Loucy (cell line): ENCODE measurements around the gene ARHGAP31.

ENCODE experiments used
- H2AFZ ChIP-seq: fragments of 200-600 bp; sonication (generic); 2 replicates; pipeline ENCODE4 v1.6.0; 2016; ENCODE audit warnings: antibody characterized with exemption, mild to moderate bottlenecking, low read length, moderate library complexity
- H3F3A ChIP-seq: fragments of 200-600 bp; 2 replicates; pipeline ENCODE4 v1.6.0; 2016; ENCODE audit warnings: antibody characterized with exemption, low read depth, mild to moderate bottlenecking
- H3K27me3 ChIP-seq: fragments of 200-600 bp; sonication (generic); 2 replicates; pipeline ENCODE4 v1.6.1; 2014; ENCODE audit warnings: low read length, mild to moderate bottlenecking; ENCODE audit not compliant: insufficient read depth, poor library complexity, severe bottlenecking
- H3K36me3 ChIP-seq: fragments of 200-600 bp; sonication (generic); 2 replicates; pipeline ENCODE4 v1.6.1; 2016; ENCODE audit warnings: low read length; ENCODE audit not compliant: insufficient read depth
- H3K4me1 ChIP-seq: fragments of 200-600 bp; sonication (generic); 2 replicates; pipeline ENCODE4 v1.5.1; 2014; ENCODE audit warnings: low read length, mild to moderate bottlenecking; ENCODE audit not compliant: insufficient read depth, poor library complexity, severe bottlenecking
- H3K4me2 ChIP-seq: fragments of 200-600 bp; sonication (generic); 2 replicates; pipeline ENCODE4 v1.6.0; 2014; ENCODE audit warnings: antibody characterized with exemption, low read length, low read depth, mild to moderate bottlenecking; ENCODE audit not compliant: poor library complexity, severe bottlenecking
- H3K4me3 ChIP-seq: fragments of 200-600 bp; sonication (generic); 2 replicates; pipeline ENCODE4 v1.5.1; 2014; ENCODE audit warnings: low read length, mild to moderate bottlenecking, mixed read lengths; ENCODE audit not compliant: poor library complexity, severe bottlenecking
- H3K79me2 ChIP-seq: fragments of 200-600 bp; sonication (generic); 2 replicates; pipeline ENCODE4 v1.6.1; 2014; ENCODE audit warnings: low read length; ENCODE audit not compliant: insufficient read depth
- H3K9ac ChIP-seq: fragments of 200-600 bp; sonication (generic); 2 replicates; pipeline ENCODE4 v1.6.0; 2014; ENCODE audit warnings: mild to moderate bottlenecking, low read depth, low read length, moderate library complexity; ENCODE audit not compliant: poor library complexity, severe bottlenecking
- H3K9me2 ChIP-seq: fragments of 200-600 bp; sonication (generic); replicated peaks from 2 replicates; pipeline ENCODE4 v1.6.1; 2016; ENCODE audit warnings: low read depth, low read length, mixed read lengths
- H3K9me3 ChIP-seq: fragments of 200-600 bp; sonication (generic); 2 replicates; pipeline ENCODE4 v1.6.1; 2014; ENCODE audit warnings: mild to moderate bottlenecking, antibody characterized with exemption, low read length, low read depth; ENCODE audit not compliant: insufficient read depth
- H4K20me1 ChIP-seq: fragments of 200-600 bp; sonication (generic); 2 replicates; pipeline ENCODE4 v1.6.0; 2014; ENCODE audit warnings: antibody characterized with exemption, low read length, mild to moderate bottlenecking; ENCODE audit not compliant: insufficient read depth, poor library complexity, severe bottlenecking
- EZH2phosphoT487 ChIP-seq: fragments of 200-600 bp; IDR thresholded peaks from 2 replicates; pipeline ENCODE4 v1.6.1; 2018; ENCODE audit warnings: antibody characterized with exemption, mild to moderate bottlenecking, moderate library complexity, borderline replicate concordance
- TF ChIP-seq, protein P1 (sequence below): fragments of 200-600 bp; sonication (generic); conservative IDR thresholded peaks from 2 replicates; pipeline ENCODE4 v1.5.1; 2014; ENCODE audit warnings: mild to moderate bottlenecking, antibody characterized with exemption, low read length

Gene ARHGAP31

GRCh38 chr3:119276680-119277079, 17.5 kb upstream of the ARHGAP31 start:
- no peaks in the 10 kb centered on the region for H3K9me2 ChIP-seq
- no peaks in the 10 kb centered on the region for H3K36me3 ChIP-seq
- H3K9me3 ChIP-seq: no peaks in the 10 kb centered on the region
- H4K20me1 ChIP-seq: no peaks in the 10 kb centered on the region
- H3F3A ChIP-seq: no peaks in the 10 kb centered on the region
- no peaks in the 10 kb centered on the region for H3K4me1 ChIP-seq
- no peaks in the 10 kb centered on the region for H3K27me3 ChIP-seq
- no peaks in the 10 kb centered on the region for H3K79me2 ChIP-seq
- no peak for TF ChIP-seq EZH2phosphoT487
- TF ChIP-seq, protein P1, sequence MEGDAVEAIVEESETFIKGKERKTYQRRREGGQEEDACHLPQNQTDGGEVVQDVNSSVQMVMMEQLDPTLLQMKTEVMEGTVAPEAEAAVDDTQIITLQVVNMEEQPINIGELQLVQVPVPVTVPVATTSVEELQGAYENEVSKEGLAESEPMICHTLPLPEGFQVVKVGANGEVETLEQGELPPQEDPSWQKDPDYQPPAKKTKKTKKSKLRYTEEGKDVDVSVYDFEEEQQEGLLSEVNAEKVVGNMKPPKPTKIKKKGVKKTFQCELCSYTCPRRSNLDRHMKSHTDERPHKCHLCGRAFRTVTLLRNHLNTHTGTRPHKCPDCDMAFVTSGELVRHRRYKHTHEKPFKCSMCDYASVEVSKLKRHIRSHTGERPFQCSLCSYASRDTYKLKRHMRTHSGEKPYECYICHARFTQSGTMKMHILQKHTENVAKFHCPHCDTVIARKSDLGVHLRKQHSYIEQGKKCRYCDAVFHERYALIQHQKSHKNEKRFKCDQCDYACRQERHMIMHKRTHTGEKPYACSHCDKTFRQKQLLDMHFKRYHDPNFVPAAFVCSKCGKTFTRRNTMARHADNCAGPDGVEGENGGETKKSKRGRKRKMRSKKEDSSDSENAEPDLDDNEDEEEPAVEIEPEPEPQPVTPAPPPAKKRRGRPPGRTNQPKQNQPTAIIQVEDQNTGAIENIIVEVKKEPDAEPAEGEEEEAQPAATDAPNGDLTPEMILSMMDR: no peak
- no peak overlapping the region for H3K4me3 ChIP-seq
- H2AFZ ChIP-seq: no peak overlapping the region
- no peak overlapping the region for H3K4me2 ChIP-seq
- no peak overlapping the region for H3K9ac ChIP-seq

GRCh38 chr3:119279101-119279554, 15.1 kb upstream of the ARHGAP31 start:
- H3K79me2 ChIP-seq: no peaks in the 10 kb centered on the region
- no peak overlapping the region for H3K4me2 ChIP-seq
- H3K4me1 ChIP-seq: no peaks in the 10 kb centered on the region
- H3K9me3 ChIP-seq: no peaks in the 10 kb centered on the region
- H2AFZ ChIP-seq: no peak overlapping the region
- H3K36me3 ChIP-seq: no peaks in the 10 kb centered on the region
- H4K20me1 ChIP-seq: no peaks in the 10 kb centered on the region
- H3K9ac ChIP-seq: no peak overlapping the region
- TF ChIP-seq EZH2phosphoT487: no peak
- TF ChIP-seq, protein P1: no peak
- H3K27me3 ChIP-seq: no peaks in the 10 kb centered on the region
- no peak overlapping the region for H3K4me3 ChIP-seq
- no peaks in the 10 kb centered on the region for H3F3A ChIP-seq
- H3K9me2 ChIP-seq: no peaks in the 10 kb centered on the region

- H4K20me1 ChIP-seq: no peaks in the 10 kb centered on the region
- no peak overlapping the region for H3K4me2 ChIP-seq
- H3K4me3 ChIP-seq: no peak overlapping the region
- no peaks in the 10 kb centered on the region for H3F3A ChIP-seq
- H2AFZ ChIP-seq: no peak overlapping the region
- H3K79me2 ChIP-seq: no peaks in the 10 kb centered on the region
- H3K9me3 ChIP-seq: no peaks in the 10 kb centered on the region
- TF ChIP-seq, protein P1: no peak
- no peak for TF ChIP-seq EZH2phosphoT487
- no peak overlapping the region for H3K9ac ChIP-seq
- no peaks in the 10 kb centered on the region for H3K27me3 ChIP-seq
- no peaks in the 10 kb centered on the region for H3K9me2 ChIP-seq
- no peaks in the 10 kb centered on the region for H3K4me1 ChIP-seq
- H3K36me3 ChIP-seq: no peaks in the 10 kb centered on the region
These were observed 14.5 kb upstream of the ARHGAP31 start for GRCh38 chr3:119279584-119280243.
